ENCODE measurements around the gene CA10.

The CA10 gene

GRCh38 chr17:52041123-52041617, 117.3 kb downstream of the CA10 start:
- DNase-seq: no peak

- DNase-seq: no peak
These were observed 122.1 kb downstream of the CA10 start for GRCh38 chr17:52036416-52036815.

GRCh38 chr17:52035336-52035915, 123.1 kb downstream of the CA10 start:
- no peak for DNase-seq

- no peak for DNase-seq
These were observed 126.1 kb downstream of the CA10 start for GRCh38 chr17:52032454-52032853.

GRCh38 chr17:52030052-52030451, 128.5 kb downstream of the CA10 start:
- no peak for DNase-seq

GRCh38 chr17:52027620-52028295, 130.8 kb downstream of the CA10 start:
- DNase-seq: no peak

GRCh38 chr17:52027081-52027480, 131.4 kb downstream of the CA10 start:
- DNase-seq: no peak

- DNase-seq: no peak
These were observed 132.4 kb downstream of the CA10 start for GRCh38 chr17:52026075-52026474.

- no peak for DNase-seq
These were observed 133.3 kb downstream of the CA10 start for GRCh38 chr17:52025236-52025635.

- no peak for DNase-seq
These were observed 134.1 kb downstream of the CA10 start for GRCh38 chr17:52024300-52024870.

- no peak for DNase-seq
These were observed 147.4 kb downstream of the CA10 start for GRCh38 chr17:52011064-52011463.

- no peak for DNase-seq
These were observed 158.9 kb downstream of the CA10 start for GRCh38 chr17:51999654-52000053.

- no peak for DNase-seq
These were observed 160.8 kb downstream of the CA10 start for GRCh38 chr17:51997723-51998122.

GRCh38 chr17:51995797-51996403, 162.6 kb downstream of the CA10 start:
- DNase-seq: no peak

GRCh38 chr17:51992864-51993416, 165.6 kb downstream of the CA10 start:
- DNase-seq: no peak

- no peak for DNase-seq
These were observed 187.4 kb downstream of the CA10 start for GRCh38 chr17:51971121-51971520.

GRCh38 chr17:51961689-51962088, 196.8 kb downstream of the CA10 start:
- DNase-seq: no peak

- no peak for DNase-seq
These were observed 200.7 kb downstream of the CA10 start for GRCh38 chr17:51957786-51958185.

GRCh38 chr17:51955245-51955644, 203.3 kb downstream of the CA10 start:
- no peak for DNase-seq

- DNase-seq: no peak
These were observed 204.2 kb downstream of the CA10 start for GRCh38 chr17:51954232-51954765.

GRCh38 chr17:51951741-51952140, 206.8 kb downstream of the CA10 start:
- DNase-seq: no peak

GRCh38 chr17:51948128-51948527, 210.4 kb downstream of the CA10 start:
- DNase-seq: no peak

- no peak for DNase-seq
These were observed 211.3 kb downstream of the CA10 start for GRCh38 chr17:51947160-51947735.

Measured in MV-4-11 (cell line).